ENCODE measurements around the gene MYOCD. TPM values are rescaled to one million over a fixed set of nuclear protein-coding genes. Genes with fewer than 3 reads are reported as not detected.

Gene MYOCD
- total and polyA plus RNA-seq, 8 donors, result 1.4 to 61.4 (median 14.0) TPM

DNA sequence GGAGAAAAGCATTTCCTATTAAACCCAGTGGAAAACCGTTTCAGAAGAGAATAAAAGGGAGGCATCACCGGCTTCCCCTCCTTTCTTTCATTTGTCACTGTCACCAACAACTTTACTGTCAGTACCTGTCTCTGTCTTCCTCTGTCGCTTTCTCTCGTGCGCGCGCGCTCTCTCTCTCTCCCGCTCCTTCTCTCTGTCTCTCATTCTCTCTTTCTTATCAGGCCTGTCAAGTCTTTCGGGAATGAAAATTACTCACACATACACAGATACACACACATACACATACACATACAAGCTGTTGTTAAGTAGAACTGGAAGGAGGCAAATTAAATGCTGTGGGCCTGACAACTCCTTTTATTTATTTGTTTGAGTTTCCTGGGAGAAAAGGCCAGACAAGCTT lies 17.6 kb downstream of the MYOCD start:
- Histone ChIP-seq H3K9me3 (no peaks in the 10 kb centered on the region), H3K4me1 (peaks cover 0 to 23% (median 0%) of the 10 kb centered on the region in 4 donors), H3K27ac (no peak overlapping the region), H3K27me3 (peaks cover 0 to 3% (median 0%) of the 10 kb centered on the region in 3 donors), H3K4me3 (no peak overlapping the region), H3K36me3 (no peaks in the 10 kb centered on the region)
- DNase-seq, result no peak
- intact Hi-C loops (cut with DNase I; ENCODE audit: low total_unique reads), result no loop called here
- 66 to 82% (median 79%) methylated on average over 10 of the region's 10 CpGs for WGBS, 5 donors
- TF ChIP-seq EP300 (IDR thresholded peaks at IDR 0.05) (no peak), POLR2AphosphoS5 (IDR thresholded peaks at IDR 0.05) (no peak), POLR2A (IDR thresholded peaks at IDR 0.05) (no peak)
- TF ChIP-seq, protein P1, sequence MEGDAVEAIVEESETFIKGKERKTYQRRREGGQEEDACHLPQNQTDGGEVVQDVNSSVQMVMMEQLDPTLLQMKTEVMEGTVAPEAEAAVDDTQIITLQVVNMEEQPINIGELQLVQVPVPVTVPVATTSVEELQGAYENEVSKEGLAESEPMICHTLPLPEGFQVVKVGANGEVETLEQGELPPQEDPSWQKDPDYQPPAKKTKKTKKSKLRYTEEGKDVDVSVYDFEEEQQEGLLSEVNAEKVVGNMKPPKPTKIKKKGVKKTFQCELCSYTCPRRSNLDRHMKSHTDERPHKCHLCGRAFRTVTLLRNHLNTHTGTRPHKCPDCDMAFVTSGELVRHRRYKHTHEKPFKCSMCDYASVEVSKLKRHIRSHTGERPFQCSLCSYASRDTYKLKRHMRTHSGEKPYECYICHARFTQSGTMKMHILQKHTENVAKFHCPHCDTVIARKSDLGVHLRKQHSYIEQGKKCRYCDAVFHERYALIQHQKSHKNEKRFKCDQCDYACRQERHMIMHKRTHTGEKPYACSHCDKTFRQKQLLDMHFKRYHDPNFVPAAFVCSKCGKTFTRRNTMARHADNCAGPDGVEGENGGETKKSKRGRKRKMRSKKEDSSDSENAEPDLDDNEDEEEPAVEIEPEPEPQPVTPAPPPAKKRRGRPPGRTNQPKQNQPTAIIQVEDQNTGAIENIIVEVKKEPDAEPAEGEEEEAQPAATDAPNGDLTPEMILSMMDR (IDR thresholded peaks at IDR 0.05), result no peak

DNA sequence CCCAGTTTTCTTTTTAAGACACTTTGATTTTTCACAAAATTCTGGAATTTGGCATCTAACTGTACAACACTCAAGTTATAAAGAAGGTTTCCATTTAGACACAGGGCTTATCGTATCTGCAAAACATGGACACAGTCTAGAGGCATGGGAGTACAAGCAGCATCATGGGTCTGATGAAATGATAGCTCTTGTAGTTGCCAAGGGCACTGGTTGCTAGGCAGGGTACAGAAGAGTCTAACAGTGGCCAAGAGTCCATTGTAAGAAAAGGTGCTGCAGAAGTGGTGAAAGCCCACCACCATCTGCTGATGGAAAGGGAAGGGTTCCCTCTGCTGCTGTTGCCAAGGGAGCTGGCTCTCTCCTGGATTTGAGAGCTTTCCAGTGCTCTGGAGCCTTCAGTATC lies 20.8 kb downstream of the MYOCD start:
- H3K27me3 ChIP-seq, result peaks cover 0 to 3% (median 0%) of the 10 kb centered on the region in 3 donors
- intact Hi-C loops (cut with DNase I; ENCODE audit: low total_unique reads), result no loop called here
- no peak for DNase-seq
- no peaks in the 10 kb centered on the region for H3K36me3 ChIP-seq
- WGBS, 5 donors, result 85 to 93% (median 87%) methylated on average over 1 of the region's 1 CpG
- no peak overlapping the region for H3K27ac ChIP-seq
- no peak for TF ChIP-seq POLR2AphosphoS5 (IDR thresholded peaks at IDR 0.05)
- TF ChIP-seq POLR2A (IDR thresholded peaks at IDR 0.05), result no peak
- no peak for TF ChIP-seq EP300 (IDR thresholded peaks at IDR 0.05)
- TF ChIP-seq, protein P1 (IDR thresholded peaks at IDR 0.05), result no peak
- no peaks in the 10 kb centered on the region for H3K9me3 ChIP-seq
- peaks cover 0 to 9% (median 0%) of the 10 kb centered on the region in 4 donors for H3K4me1 ChIP-seq
- H3K4me3 ChIP-seq, result no peak overlapping the region

DNA sequence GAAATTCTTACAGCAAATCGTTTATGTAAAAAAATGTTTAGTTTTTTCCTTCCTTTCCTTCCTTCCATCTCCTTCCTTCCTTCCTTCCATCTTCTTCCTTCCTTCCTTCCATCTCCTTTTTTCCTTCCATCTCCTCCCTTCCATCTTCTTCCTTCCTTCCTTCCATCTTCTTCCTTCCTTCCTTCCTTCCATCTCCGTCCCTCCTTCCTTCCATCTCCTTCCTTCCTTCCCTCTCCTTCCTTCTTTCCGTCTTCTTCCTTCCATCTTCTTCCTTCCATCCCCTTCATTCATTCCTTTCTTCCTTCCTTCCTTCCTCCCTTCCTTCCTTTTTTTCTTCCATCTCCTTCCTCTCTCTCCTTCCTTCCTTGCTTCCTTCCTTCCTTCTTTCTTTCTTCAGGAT lies 22.7 kb downstream of the MYOCD start:
- no peaks in the 10 kb centered on the region for H3K27me3 ChIP-seq
- H3K9me3 ChIP-seq, result no peaks in the 10 kb centered on the region
- no peak for DNase-seq
- H3K4me3 ChIP-seq, result no peak overlapping the region
- no peaks in the 10 kb centered on the region for H3K36me3 ChIP-seq
- 79 to 89% (median 88%) methylated on average over 3 of the region's 3 CpGs for WGBS, 5 donors
- intact Hi-C loops (cut with DNase I; ENCODE audit: low total_unique reads), result no loop called here
- no peak overlapping the region for H3K27ac ChIP-seq
- no peak for TF ChIP-seq POLR2A (IDR thresholded peaks at IDR 0.05)
- peaks cover 0 to 3% (median 0%) of the 10 kb centered on the region in 4 donors for H3K4me1 ChIP-seq

DNA sequence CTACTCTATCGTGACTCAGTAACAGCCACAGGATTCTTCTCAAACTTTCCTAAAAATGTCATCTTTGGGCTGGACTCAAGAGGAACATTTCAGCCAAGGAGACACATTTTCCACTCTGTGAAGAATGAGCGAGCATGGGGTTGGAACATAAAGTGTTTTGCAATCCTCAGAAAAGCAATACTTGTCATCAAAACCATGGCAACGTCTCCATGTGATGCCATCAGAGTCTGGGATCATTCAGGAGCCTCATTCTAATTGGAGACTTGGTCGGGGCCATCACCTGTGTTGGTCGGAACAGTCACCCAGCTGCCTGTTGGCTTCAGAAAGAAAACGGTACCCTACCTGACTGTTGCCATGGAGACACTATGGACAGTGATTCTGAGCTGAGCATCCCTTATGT lies 25.5 kb downstream of the MYOCD start:
- no peak for DNase-seq
- Histone ChIP-seq H3K4me1 (peaks cover 0 to 3% (median 0%) of the 10 kb centered on the region in 4 donors), H3K9me3 (no peaks in the 10 kb centered on the region), H3K36me3 (no peaks in the 10 kb centered on the region), H3K27me3 (no peaks in the 10 kb centered on the region), H3K4me3 (no peak overlapping the region), H3K27ac (peak overlapping the region in 3 of 5 donors; percentile 54 to 57 (median 56))
- intact Hi-C loops (cut with DNase I; ENCODE audit: low total_unique reads), result no loop called here
- TF ChIP-seq POLR2AphosphoS5 (IDR thresholded peaks at IDR 0.05), result peak in 2 of 3 donors; percentile 52 to 65
- TF ChIP-seq EP300 (IDR thresholded peaks at IDR 0.05), result no peak
- 54 to 76% (median 68%) methylated on average over 6 of the region's 6 CpGs for WGBS, 5 donors

DNA sequence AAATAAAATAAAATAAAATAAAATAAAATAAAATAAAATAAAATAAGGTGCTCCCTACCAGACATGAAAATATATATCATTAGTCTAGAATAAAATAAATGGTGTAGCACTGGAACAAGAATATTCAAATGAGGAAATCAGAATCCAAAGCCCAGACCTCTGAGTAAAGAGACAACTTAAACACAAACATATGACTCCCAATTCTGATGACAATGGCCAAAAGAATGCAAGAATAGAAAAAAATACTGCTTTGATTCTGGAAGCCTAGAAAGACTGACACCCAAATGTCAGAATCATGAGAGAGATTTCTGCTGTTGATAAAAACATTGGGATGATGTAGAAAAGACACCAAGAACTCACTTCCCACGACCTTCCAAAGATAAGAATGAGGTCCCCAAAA lies 27.9 kb downstream of the MYOCD start:
- Histone ChIP-seq H3K4me1 (peaks cover 0 to 3% (median 0%) of the 10 kb centered on the region in 4 donors), H3K4me3 (no peak overlapping the region), H3K9me3 (no peaks in the 10 kb centered on the region), H3K27me3 (no peaks in the 10 kb centered on the region), H3K27ac (peak overlapping the region in 3 of 5 donors; percentile 14 to 52 (median 21)), H3K36me3 (no peaks in the 10 kb centered on the region)
- TF ChIP-seq POLR2AphosphoS5 (IDR thresholded peaks at IDR 0.05) (no peak), POLR2A (IDR thresholded peaks at IDR 0.05) (no peak), EP300 (IDR thresholded peaks at IDR 0.05) (no peak)
- TF ChIP-seq, protein P1 (IDR thresholded peaks at IDR 0.05), result no peak
- WGBS, 5 donors, result 50 to 66% (median 62%) methylated on average over 1 of the region's 1 CpG
- no peak for DNase-seq
- intact Hi-C loops (cut with DNase I; ENCODE audit: low total_unique reads), result no loop called here

Measured in stomach (tissue), 9 donors.